Mucosa of rectum (tissue), 2 donors: ENCODE measurements around the gene REX1BD.
"Not testable (repeated sequence)": the region's sequence is repeated elsewhere in the genome, so short reads cannot be mapped to it uniquely, and the experiment has no call there.

ENCODE experiments used
- H3K27ac ChIP-seq, 2 donors: one replicate each; pipeline ENCODE4 v1.7.0; 2013; ENCODE audit warnings: inconsistent platforms in 2 of 2, low read depth in 2 of 2, low read length in 2 of 2
- H3K27me3 ChIP-seq, 2 donors: one replicate each; pipeline ENCODE4 v1.7.0; 2013; ENCODE audit warnings: low read length in 2 of 2; ENCODE audit not compliant: control insufficient read depth in 2 of 2, insufficient read depth in 2 of 2
- H3K36me3 ChIP-seq, 2 donors: one replicate each; pipeline ENCODE4 v1.7.0; 2013; ENCODE audit warnings: low read length in 2 of 2; ENCODE audit not compliant: control insufficient read depth in 2 of 2, insufficient read depth in 2 of 2
- H3K4me1 ChIP-seq, 2 donors: one replicate each; pipeline ENCODE4 v1.7.0; 2013; ENCODE audit warnings: low read length in 2 of 2, mild to moderate bottlenecking in 1 of 2; ENCODE audit not compliant: control insufficient read depth in 2 of 2, insufficient read depth in 2 of 2
- H3K4me3 ChIP-seq, 2 donors: one replicate each; pipeline ENCODE4 v1.7.0; 2013; ENCODE audit warnings: low read length in 2 of 2
- H3K9ac ChIP-seq, 2 donors: one replicate each; pipeline ENCODE4 v1.7.0; 2013; ENCODE audit warnings: low read length in 2 of 2, low read depth in 1 of 2, mild to moderate bottlenecking in 1 of 2
- H3K9me3 ChIP-seq, 2 donors: one replicate each; pipeline ENCODE4 v1.7.0; 2013; ENCODE audit warnings: low read length in 2 of 2; ENCODE audit not compliant: control insufficient read depth in 2 of 2
- donor health status: healthy.
- donor health status: Normal muscosa, but diverticular disease.

The REX1BD gene

GRCh38 chr19:18592732-18593131 lies 4.1 kb downstream of the REX1BD start:
- H3K4me1 ChIP-seq: peaks cover 26 to 30% of the 10 kb centered on the region in 2 donors

DNA sequence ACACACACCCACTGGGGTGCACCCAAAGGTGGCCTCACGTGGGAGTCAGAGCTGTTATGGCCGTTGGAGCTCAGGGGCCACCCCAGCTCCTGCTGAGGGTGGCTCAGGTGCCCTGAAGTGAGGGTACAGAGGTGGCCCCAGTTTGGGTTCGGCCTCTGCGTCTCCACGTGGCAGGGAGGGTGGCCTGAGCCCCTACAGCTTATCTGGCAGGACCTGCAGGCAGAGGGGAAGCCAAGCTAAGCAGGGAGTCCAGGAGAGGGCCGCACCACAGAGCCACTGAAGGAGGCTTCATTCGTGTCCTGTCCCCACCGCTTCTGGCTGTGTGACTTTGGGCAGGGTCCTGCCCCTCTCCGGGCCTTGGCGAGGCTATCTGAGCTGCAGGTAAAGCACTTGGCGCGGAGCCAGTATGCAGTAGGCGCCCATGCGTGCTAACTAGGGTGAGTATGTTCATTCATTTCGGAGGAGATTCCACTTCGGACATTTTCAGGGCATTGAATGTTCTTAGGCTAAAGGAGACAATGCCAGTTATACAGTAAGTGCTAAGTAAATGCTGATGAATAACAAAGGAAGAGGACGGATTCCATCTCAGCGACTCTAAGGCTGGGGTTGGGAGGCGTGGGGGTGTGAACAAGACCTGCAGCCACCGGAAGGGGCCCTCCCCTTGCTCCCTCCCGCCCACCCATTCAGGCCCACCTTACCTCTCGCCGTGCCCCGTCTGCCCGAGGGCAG lies 4.9 kb downstream of the REX1BD start:
- Histone ChIP-seq H3K27me3 (peaks cover 5 to 12% of the 10 kb centered on the region in 2 donors), H3K4me1 (peaks cover 19 to 22% of the 10 kb centered on the region in 2 donors), H3K27ac (no peak overlapping the region), H3K36me3 (peaks cover 5 to 6% of the 10 kb centered on the region in 2 donors), H3K4me3 (no peak overlapping the region), H3K9me3 (no peaks in the 10 kb centered on the region), H3K9ac (no peak overlapping the region)

More at GRCh38 chr19:18592732-18593131, 4.1 kb downstream of the REX1BD start:
- not testable (repeated sequence) for H3K27me3 ChIP-seq, H3K9me3 ChIP-seq, H3K27ac ChIP-seq, H3K4me3 ChIP-seq, H3K36me3 ChIP-seq, H3K9ac ChIP-seq

GRCh38 chr19:18594096-18594823 lies 5.7 kb downstream of the REX1BD start:
- peak overlapping the region; percentile 4 to 6 for H3K4me3 ChIP-seq
- H3K36me3 ChIP-seq: peaks cover 5 to 6% of the 10 kb centered on the region in 2 donors
- peak overlapping the region in 1 of 2 donors; percentile 19 for H3K9ac ChIP-seq
- H3K27me3 ChIP-seq: peaks cover 7 to 16% of the 10 kb centered on the region in 2 donors
- no peaks in the 10 kb centered on the region for H3K9me3 ChIP-seq
- H3K27ac ChIP-seq: no peak overlapping the region
- peaks cover 19 to 20% of the 10 kb centered on the region in 2 donors for H3K4me1 ChIP-seq

DNA sequence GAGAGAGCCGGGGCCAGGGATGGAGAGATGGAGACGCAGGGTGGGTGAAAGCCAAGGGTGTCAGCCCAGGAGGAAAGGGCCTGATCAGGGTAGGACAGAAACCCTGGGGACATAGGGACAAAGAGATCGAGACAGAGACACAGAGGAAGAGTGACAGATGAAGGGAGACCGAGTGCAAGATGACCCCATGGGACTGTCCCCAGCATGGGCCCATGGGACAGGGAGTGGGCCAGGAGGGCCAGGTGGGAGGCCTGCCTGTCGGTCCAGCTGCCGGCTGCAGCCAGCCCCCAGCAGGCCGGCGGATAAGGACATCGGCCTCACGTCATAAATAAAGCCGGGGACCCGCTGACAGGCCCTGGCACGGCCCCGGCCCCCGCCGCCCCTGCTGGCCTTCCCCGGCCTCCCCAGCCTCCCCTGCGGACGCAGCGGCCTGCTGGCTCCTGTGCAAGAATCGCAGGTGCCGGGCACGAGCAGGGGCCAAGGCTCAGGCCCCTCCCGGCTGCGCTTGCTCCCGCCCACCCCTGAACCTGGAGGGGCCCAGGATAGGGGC lies 6.3 kb downstream of the REX1BD start:
- Histone ChIP-seq H3K9ac (no peak overlapping the region), H3K27me3 (peaks cover 11 to 21% of the 10 kb centered on the region in 2 donors), H3K4me1 (peaks cover 14% of the 10 kb centered on the region in 2 donors), H3K36me3 (peaks cover 5 to 6% of the 10 kb centered on the region in 2 donors), H3K4me3 (peak overlapping the region; percentile 4 to 6), H3K27ac (no peak overlapping the region), H3K9me3 (no peaks in the 10 kb centered on the region)

GRCh38 chr19:18595475-18595874 lies 6.9 kb downstream of the REX1BD start:
- peaks cover 5 to 6% of the 10 kb centered on the region in 2 donors for H3K36me3 ChIP-seq
- H3K9me3 ChIP-seq: no peaks in the 10 kb centered on the region
- H3K27me3 ChIP-seq: peaks cover 11 to 23% of the 10 kb centered on the region in 2 donors
- no peak overlapping the region for H3K27ac ChIP-seq
- H3K4me3 ChIP-seq: no peak overlapping the region
- H3K4me1 ChIP-seq: peaks cover 10% of the 10 kb centered on the region in 2 donors
- no peak overlapping the region for H3K9ac ChIP-seq

- H3K4me1 ChIP-seq: peaks cover 9 to 10% of the 10 kb centered on the region in 2 donors
- no peak overlapping the region for H3K9ac ChIP-seq
Measured at GRCh38 chr19:18596752-18597157, 8.2 kb downstream of the REX1BD start.

GRCh38 chr19:18597809-18598660 lies 9.4 kb downstream of the REX1BD start:
- no peaks in the 10 kb centered on the region for H3K9me3 ChIP-seq
- peaks cover 16 to 27% of the 10 kb centered on the region in 2 donors for H3K27me3 ChIP-seq
- no peak overlapping the region for H3K9ac ChIP-seq
- no peaks in the 10 kb centered on the region for H3K36me3 ChIP-seq
- H3K4me1 ChIP-seq: peaks cover 9 to 10% of the 10 kb centered on the region in 2 donors
- no peak overlapping the region for H3K27ac ChIP-seq
- H3K4me3 ChIP-seq: no peak overlapping the region

More at GRCh38 chr19:18596752-18597157, 8.2 kb downstream of the REX1BD start:
- Histone ChIP-seq H3K27me3 (peaks cover 11 to 23% of the 10 kb centered on the region in 2 donors), H3K27ac (no peak overlapping the region), H3K4me3 (no peak overlapping the region), H3K36me3 (no peaks in the 10 kb centered on the region), H3K9me3 (no peaks in the 10 kb centered on the region)

GRCh38 chr19:18599485-18599884 lies 10.9 kb downstream of the REX1BD start:
- H3K9me3 ChIP-seq: no peaks in the 10 kb centered on the region
- no peaks in the 10 kb centered on the region for H3K36me3 ChIP-seq
- no peak overlapping the region for H3K4me3 ChIP-seq
- H3K27ac ChIP-seq: no peak overlapping the region
- H3K4me1 ChIP-seq: peaks cover 5 to 8% of the 10 kb centered on the region in 2 donors
- H3K9ac ChIP-seq: no peak overlapping the region
- peaks cover 25 to 39% of the 10 kb centered on the region in 2 donors for H3K27me3 ChIP-seq

GRCh38 chr19:18600692-18601397 lies 12.2 kb downstream of the REX1BD start:
- H3K27ac ChIP-seq, H3K4me3 ChIP-seq, H3K36me3 ChIP-seq, H3K9me3 ChIP-seq, H3K4me1 ChIP-seq, H3K9ac ChIP-seq: not testable (repeated sequence)
- H3K27me3 ChIP-seq: peaks cover 36 to 44% of the 10 kb centered on the region in 2 donors
